ENCODE measurements around the gene PDP2.

- TF ChIP-seq POLR2AphosphoS5 (IDR thresholded peaks at IDR 0.05; ENCODE audit: low read depth): no peak
- no peak for TF ChIP-seq CTCF (IDR thresholded peaks at IDR 0.05; ENCODE audit: insufficient read depth, low read length)
- TF ChIP-seq SPI1 (IDR thresholded peaks at IDR 0.05; ENCODE audit: borderline replicate concordance, low read depth): no peak
- no peak for TF ChIP-seq REST (IDR thresholded peaks at IDR 0.05; ENCODE audit: insufficient replicate concordance, low read depth)
Measured at GRCh38 chr16:66857437-66857836, 22.9 kb upstream of the PDP2 start.

Measured in HL-60 (cell line).